GM11168 (cell line): ENCODE measurements around the gene TBXAS1.

Source experiments
- in situ Hi-C: fragments of 300-500 bp; cut with MboI; formaldehyde crosslinking; loops from one replicate; pipeline ENCODE4 v1.12.0; 2022; ENCODE audit warnings: low sequenced_read_pairs; ENCODE audit not compliant: unreplicated experiment

Gene TBXAS1

DNA sequence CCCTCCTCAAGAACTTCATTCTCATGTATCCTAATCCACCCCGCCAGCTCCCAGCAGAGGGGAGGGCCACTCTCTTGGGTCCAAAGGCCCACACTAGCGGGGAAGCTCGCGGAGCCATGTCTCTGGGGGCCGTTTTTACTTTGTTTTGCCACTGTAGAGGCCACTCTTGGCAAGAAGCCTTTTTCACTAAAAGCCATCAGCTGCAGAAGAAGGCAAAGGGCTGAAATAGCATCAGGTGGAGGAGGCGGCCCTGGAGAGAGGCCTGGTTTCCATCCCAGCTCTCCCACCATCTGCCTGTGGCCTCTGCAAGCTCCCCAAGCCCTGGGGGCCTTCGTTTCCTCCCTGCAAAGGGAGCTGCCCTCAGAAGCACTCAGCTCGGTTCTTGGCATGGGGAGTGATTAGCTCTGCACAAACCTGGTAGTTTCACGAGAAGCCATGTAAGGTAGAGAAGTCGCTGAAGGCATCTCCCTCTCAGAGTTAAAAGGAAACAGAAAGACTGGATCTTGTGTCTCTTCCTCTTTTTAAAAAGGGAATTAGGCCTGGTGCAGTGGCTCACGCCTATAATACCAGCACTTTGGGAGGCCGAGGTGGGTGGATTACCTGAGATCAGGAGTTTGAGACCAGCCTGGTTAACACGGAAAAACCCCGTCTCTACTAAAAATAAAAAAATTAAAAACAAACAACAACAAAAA, 163.4 kb downstream of the TBXAS1 start:
- in situ Hi-C loops, result no loop called here

DNA sequence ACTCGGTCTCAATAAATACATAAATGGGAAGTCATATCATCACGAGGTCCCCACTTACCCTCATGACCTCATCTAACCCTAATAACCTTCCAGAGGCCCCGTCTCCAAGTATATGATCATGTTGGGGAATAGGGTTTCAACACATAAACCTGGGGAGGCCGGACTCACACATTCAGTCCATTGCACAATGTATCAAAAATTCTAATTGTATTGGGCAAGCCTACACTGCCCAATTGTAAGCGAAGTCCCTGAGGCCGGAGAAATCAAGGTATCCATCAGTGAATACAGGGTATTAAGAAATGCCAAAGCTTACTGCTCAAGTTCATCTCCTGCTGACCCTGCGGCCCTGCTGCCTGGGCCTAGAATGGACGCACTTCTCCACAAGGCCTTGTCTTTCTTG, 164.1 kb downstream of the TBXAS1 start:
- in situ Hi-C loops, result no loop called here

GRCh38 chr7:139993592-139993991, 164.5 kb downstream of the TBXAS1 start:
- in situ Hi-C loops, result no loop called here

GRCh38 chr7:139994356-139994755, 165.3 kb downstream of the TBXAS1 start:
- in situ Hi-C loops, result no loop called here

- in situ Hi-C loops, result no loop called here
Observed at GRCh38 chr7:139995017-139995915, 166.2 kb downstream of the TBXAS1 start.

DNA sequence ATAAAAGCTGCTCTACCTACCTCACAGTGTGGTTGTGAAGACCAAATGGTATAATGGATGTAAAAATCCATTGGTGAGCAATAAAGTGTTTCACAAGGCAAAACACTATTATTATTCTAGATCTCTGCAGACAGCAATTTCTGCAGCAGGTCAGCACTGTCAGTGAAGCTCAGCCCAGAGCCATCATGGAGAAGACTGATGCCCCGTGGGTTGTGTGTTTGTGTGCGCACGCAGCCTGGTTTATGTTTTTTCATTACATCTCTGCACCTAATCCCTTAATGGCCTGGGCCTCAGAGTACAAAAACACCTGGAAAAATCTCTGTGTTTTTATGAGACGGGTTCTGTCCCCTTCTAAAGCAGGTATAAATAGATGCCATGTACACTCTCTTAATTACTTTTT, 169.5 kb downstream of the TBXAS1 start:
- in situ Hi-C loops, result no loop called here

DNA sequence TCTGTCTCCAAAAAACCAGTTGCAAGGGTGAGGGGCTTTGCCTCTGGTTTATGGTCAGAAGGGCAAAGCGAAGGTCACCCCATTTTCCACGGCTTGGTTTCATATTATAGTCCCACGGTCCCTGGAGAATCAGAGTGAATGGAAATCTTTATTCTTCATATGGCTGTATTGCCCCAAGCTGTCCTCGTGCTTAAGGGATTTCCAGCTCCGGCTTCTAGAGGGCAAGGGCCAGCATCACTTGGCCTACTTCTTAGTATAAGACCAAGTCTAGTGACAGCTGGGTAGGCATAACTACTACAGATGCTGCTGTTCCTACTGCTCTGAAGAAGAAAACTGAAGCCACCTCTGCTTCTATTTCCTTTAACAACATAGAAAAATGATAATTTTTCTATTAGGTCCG, 170.5 kb downstream of the TBXAS1 start:
- in situ Hi-C loops, result no loop called here

GRCh38 chr7:140000666-140001268, 171.7 kb downstream of the TBXAS1 start:
- in situ Hi-C loops, result loop anchor here (10.0 kb wide), 2 partner anchors 226 to 356 kb away; partner anchors contain the start of gene HIPK2

- in situ Hi-C loops, result loop anchor here (10.0 kb wide), 2 partner anchors 229 to 359 kb away; partner anchors contain the start of gene HIPK2
Observed at GRCh38 chr7:140003913-140004382, 174.9 kb downstream of the TBXAS1 start.

GRCh38 chr7:140004672-140005071, 175.6 kb downstream of the TBXAS1 start:
- in situ Hi-C loops, result loop anchor here (10.0 kb wide), 2 partner anchors 230 to 360 kb away; partner anchors contain the start of gene HIPK2

DNA sequence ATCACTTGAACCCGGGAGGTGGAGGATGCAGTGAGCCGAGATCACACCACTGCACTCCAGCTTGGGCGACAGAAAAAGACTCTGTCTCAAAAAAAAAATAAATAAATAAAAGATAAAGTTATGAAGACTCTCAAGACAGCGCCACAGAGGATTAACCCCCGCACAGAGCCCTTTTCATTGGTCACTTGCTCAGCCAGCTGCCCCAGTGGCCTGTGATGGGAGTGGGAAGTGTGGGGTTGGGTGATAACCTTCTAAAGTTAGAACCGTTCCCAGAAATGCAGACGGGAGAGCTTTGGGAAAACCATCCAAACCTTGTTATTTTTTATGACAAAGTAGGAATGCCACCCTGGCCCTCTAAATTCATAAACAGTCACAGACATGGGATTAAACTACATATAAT, 176.3 kb downstream of the TBXAS1 start:
- in situ Hi-C loops, result loop anchor here (10.0 kb wide), 2 partner anchors 231 to 361 kb away; partner anchors contain the start of gene HIPK2

DNA sequence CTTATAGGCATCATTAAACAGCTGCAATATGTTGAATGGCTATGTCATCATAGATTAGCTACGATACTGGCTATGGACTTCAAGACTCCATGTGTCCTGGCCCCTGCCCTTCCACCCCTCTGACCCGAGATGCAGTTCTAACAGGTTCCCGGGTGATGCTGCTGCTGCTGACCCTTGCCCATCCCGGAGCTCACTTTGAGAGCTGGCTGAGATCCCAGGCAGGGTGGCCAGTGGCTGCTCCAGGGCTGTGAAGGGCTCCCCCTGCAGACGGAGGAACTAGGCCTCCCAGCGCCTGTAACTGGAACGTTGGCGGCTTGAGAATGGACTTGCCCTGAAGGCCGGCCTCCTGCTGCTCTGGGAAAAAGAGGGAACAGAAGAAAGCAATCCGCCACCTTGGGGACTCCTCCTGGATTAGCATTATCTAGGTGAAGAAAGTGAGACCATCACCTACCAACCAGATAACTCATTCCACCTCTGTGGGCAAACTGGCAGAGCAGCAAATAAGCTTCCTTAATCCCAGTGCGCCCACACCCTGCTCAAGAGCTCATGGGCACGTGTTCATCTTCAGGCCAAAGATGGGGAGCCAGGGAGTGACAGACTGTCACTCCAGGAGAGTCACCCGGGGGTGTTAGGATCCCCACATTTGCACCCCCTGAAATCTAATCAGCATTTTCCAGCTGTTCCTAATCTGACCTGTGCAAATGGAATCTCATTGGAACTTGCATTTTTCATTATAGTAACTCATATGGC, 176.9 kb downstream of the TBXAS1 start:
- in situ Hi-C loops, result loop anchor here (10.0 kb wide), 2 partner anchors 231 to 361 kb away; partner anchors contain the start of gene HIPK2

GRCh38 chr7:140006600-140006999, 177.5 kb downstream of the TBXAS1 start:
- in situ Hi-C loops, result loop anchor here (10.0 kb wide), 2 partner anchors 232 to 362 kb away; partner anchors contain the start of gene HIPK2

- in situ Hi-C loops, result loop anchor here (10.0 kb wide), 2 partner anchors 232 to 362 kb away; partner anchors contain the start of gene HIPK2
Observed at GRCh38 chr7:140007051-140007690, 178.1 kb downstream of the TBXAS1 start.

GRCh38 chr7:140008755-140009610, 179.9 kb downstream of the TBXAS1 start:
- in situ Hi-C loops, result loop anchor here (10.0 kb wide), 2 partner anchors 234 to 364 kb away; partner anchors contain the start of gene HIPK2

GRCh38 chr7:140009735-140010134, 180.7 kb downstream of the TBXAS1 start:
- in situ Hi-C loops, result loop anchor here (10.0 kb wide), 2 partner anchors 235 to 365 kb away; partner anchors contain the start of gene HIPK2

GRCh38 chr7:140010194-140010895, 181.3 kb downstream of the TBXAS1 start:
- in situ Hi-C loops, result no loop called here
